ENCODE results near the gene RABGAP1L.

Gene RABGAP1L

GRCh38 chr1:174761335-174761734, 602.0 kb downstream of the RABGAP1L start:
- no peak for DNase-seq (ENCODE audit: low spot score)

GRCh38 chr1:174761901-174762585, 602.7 kb downstream of the RABGAP1L start:
- DNase-seq (ENCODE audit: low spot score): no peak

- no peak for DNase-seq (ENCODE audit: low spot score)
Observed at GRCh38 chr1:174764191-174764590, 604.9 kb downstream of the RABGAP1L start.

GRCh38 chr1:174766727-174767126, 607.4 kb downstream of the RABGAP1L start:
- DNase-seq (ENCODE audit: low spot score): no peak

- no peak for DNase-seq (ENCODE audit: low spot score)
Observed at GRCh38 chr1:174768516-174768915, 609.2 kb downstream of the RABGAP1L start.

GRCh38 chr1:174768949-174769348, 609.6 kb downstream of the RABGAP1L start:
- no peak for DNase-seq (ENCODE audit: low spot score)

GRCh38 chr1:174769961-174770549, 610.7 kb downstream of the RABGAP1L start:
- peak; percentile 45 for DNase-seq (ENCODE audit: low spot score)

- DNase-seq (ENCODE audit: low spot score): no peak
Observed at GRCh38 chr1:174775621-174776020, 616.3 kb downstream of the RABGAP1L start.

GRCh38 chr1:174777262-174777661, 617.9 kb downstream of the RABGAP1L start:
- DNase-seq (ENCODE audit: low spot score): no peak

- DNase-seq (ENCODE audit: low spot score): no peak
Observed at GRCh38 chr1:174785510-174785909, 626.2 kb downstream of the RABGAP1L start.

GRCh38 chr1:174786358-174786757, 627.0 kb downstream of the RABGAP1L start:
- DNase-seq (ENCODE audit: low spot score): no peak

- DNase-seq (ENCODE audit: low spot score): no peak
Observed at GRCh38 chr1:174786760-174787159, 627.4 kb downstream of the RABGAP1L start.

- DNase-seq (ENCODE audit: low spot score): peak; percentile 12
Observed at GRCh38 chr1:174788981-174789380, 629.7 kb downstream of the RABGAP1L start.

- no peak for DNase-seq (ENCODE audit: low spot score)
Observed at GRCh38 chr1:174789399-174789798, 630.1 kb downstream of the RABGAP1L start.

- no peak for DNase-seq (ENCODE audit: low spot score)
Observed at GRCh38 chr1:174791863-174792262, 632.5 kb downstream of the RABGAP1L start.

- DNase-seq (ENCODE audit: low spot score): no peak
Observed at GRCh38 chr1:174794861-174795260, 635.5 kb downstream of the RABGAP1L start.

GRCh38 chr1:174795806-174796205, 636.5 kb downstream of the RABGAP1L start:
- DNase-seq (ENCODE audit: low spot score): no peak

- no peak for DNase-seq (ENCODE audit: low spot score)
Observed at GRCh38 chr1:174797398-174797797, 638.1 kb downstream of the RABGAP1L start.

GRCh38 chr1:174799136-174799479, 639.8 kb downstream of the RABGAP1L start:
- no peak for DNase-seq (ENCODE audit: low spot score)

GRCh38 chr1:174800216-174800851, 641.0 kb downstream of the RABGAP1L start:
- DNase-seq (ENCODE audit: low spot score): no peak

GRCh38 chr1:174800876-174801275, 641.6 kb downstream of the RABGAP1L start:
- no peak for DNase-seq (ENCODE audit: low spot score)

- DNase-seq (ENCODE audit: low spot score): no peak
Observed at GRCh38 chr1:174809755-174810280, 650.5 kb downstream of the RABGAP1L start.

- no peak for DNase-seq (ENCODE audit: low spot score)
Observed at GRCh38 chr1:174812016-174812415, 652.7 kb downstream of the RABGAP1L start.

Measured in SW480 (cell line).